HEK293T (cell line): Measurements from ENCODE around the gene CYRIA.

Experiments used
- ARNT ChIP-seq: fragments of 450-650 bp; IDR thresholded peaks from 2 replicates; pipeline ENCODE4 v1.6.1; 2017; ENCODE audit warnings: mild to moderate bottlenecking
- BHLHE40 ChIP-seq: fragments of 450-650 bp; IDR thresholded peaks from 2 replicates; pipeline ENCODE4 v1.6.1; 2016; ENCODE audit warnings: mild to moderate bottlenecking, moderate library complexity, borderline replicate concordance
- ELF4 ChIP-seq: fragments of 450-650 bp; IDR thresholded peaks from 2 replicates; pipeline ENCODE4 v1.6.1; 2017; ENCODE audit warnings: antibody characterized with exemption
- FOXK2 ChIP-seq: fragments of 450-650 bp; IDR thresholded peaks from 2 replicates; pipeline ENCODE4 v1.6.1; 2016; ENCODE audit warnings: mild to moderate bottlenecking
- FOXM1 ChIP-seq: fragments of 450-650 bp; IDR thresholded peaks from 2 replicates; pipeline ENCODE4 v1.6.1; 2017; ENCODE audit warnings: mild to moderate bottlenecking, borderline replicate concordance
- HDGF ChIP-seq: fragments of 450-650 bp; IDR thresholded peaks from 2 replicates; pipeline ENCODE4 v1.6.1; 2017; ENCODE audit warnings: antibody characterized with exemption, borderline replicate concordance
- L3MBTL2 ChIP-seq: fragments of 450-650 bp; conservative IDR thresholded peaks from 2 replicates; pipeline ENCODE4 v1.6.1; 2016; ENCODE audit warnings: mild to moderate bottlenecking
- SP1 ChIP-seq: fragments of 450-650 bp; IDR thresholded peaks from 2 replicates; pipeline ENCODE4 v1.6.1; 2017
- SUZ12 ChIP-seq: fragments of 450-650 bp; IDR thresholded peaks from 2 replicates; pipeline ENCODE4 v1.6.1; 2016; ENCODE audit warnings: mild to moderate bottlenecking
- TF ChIP-seq, protein P1 (sequence below): fragments of 450-650 bp; IDR thresholded peaks from 2 replicates; pipeline ENCODE4 v1.6.1; 2016

DNA sequence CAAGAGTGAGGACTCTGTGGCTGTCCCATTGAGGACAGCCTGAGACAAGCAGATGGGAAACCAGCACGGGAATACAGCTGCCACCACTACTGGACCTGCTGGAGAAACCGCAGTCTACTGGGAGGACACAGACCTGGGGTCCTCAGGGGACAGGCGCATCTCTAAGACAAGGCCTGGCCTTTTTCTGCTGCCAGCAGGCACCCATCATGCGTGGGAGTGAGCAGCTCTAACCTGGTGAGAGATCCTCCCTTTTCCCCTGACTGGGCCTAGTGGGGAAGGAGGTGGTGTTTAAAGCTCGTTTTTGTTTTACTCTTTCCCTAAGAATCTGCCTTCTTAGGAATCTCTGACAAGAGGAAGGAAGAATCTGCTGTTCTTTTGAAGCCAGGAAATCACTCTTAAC, 36.6 kb downstream of the CYRIA start:
- TF ChIP-seq L3MBTL2 = no peak
- TF ChIP-seq SP1 = no peak
- TF ChIP-seq BHLHE40 = no peak
- TF ChIP-seq, protein P1, sequence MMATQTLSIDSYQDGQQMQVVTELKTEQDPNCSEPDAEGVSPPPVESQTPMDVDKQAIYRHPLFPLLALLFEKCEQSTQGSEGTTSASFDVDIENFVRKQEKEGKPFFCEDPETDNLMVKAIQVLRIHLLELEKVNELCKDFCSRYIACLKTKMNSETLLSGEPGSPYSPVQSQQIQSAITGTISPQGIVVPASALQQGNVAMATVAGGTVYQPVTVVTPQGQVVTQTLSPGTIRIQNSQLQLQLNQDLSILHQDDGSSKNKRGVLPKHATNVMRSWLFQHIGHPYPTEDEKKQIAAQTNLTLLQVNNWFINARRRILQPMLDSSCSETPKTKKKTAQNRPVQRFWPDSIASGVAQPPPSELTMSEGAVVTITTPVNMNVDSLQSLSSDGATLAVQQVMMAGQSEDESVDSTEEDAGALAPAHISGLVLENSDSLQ = no peak
- no peak for TF ChIP-seq ELF4
- no peak for TF ChIP-seq ARNT
- no peak for TF ChIP-seq SUZ12
- no peak for TF ChIP-seq FOXK2
- TF ChIP-seq HDGF = no peak
- no peak for TF ChIP-seq FOXM1
